Activated CD4-positive, alpha-beta T cell treated with anti-CD3 and anti-CD28 coated beads, Interleukin-2, Interleukin-6, amounts not matched to agents 100 ng/mL and 50 ng/mL, durations not matched to agents 16 hours and 8 hours (primary cell): ENCODE measurements around the gene AGTR1.

ENCODE experiments used
- DNase-seq: peaks from one replicate; pipeline ENCODE4 v3.0.0-alpha.2; 2020

AGTR1 gene

GRCh38 chr3:148697306-148698189 lies at the start of gene AGTR1:
Gene AGTR1, plus strand, starts transcription at chr3:148697903. Its CDS starts 43,133 bp downstream, at chr3:148741036.
- DNase-seq: no peak

- no peak for DNase-seq
These were observed 48.9 kb upstream of the AGTR1 start for GRCh38 chr3:148648685-148649352.

- DNase-seq: no peak
These were observed 46.2 kb upstream of the AGTR1 start for GRCh38 chr3:148651549-148651948.

GRCh38 chr3:148654433-148654832 lies 43.3 kb upstream of the AGTR1 start:
- no peak for DNase-seq

- no peak for DNase-seq
These were observed 40.2 kb upstream of the AGTR1 start for GRCh38 chr3:148657470-148657869.

GRCh38 chr3:148659512-148659911 lies 38.2 kb upstream of the AGTR1 start:
- no peak for DNase-seq

GRCh38 chr3:148680289-148680688 lies 17.4 kb upstream of the AGTR1 start:
- DNase-seq: no peak

- no peak for DNase-seq
These were observed 16.6 kb upstream of the AGTR1 start for GRCh38 chr3:148681080-148681479.

- no peak for DNase-seq
These were observed 14.7 kb upstream of the AGTR1 start for GRCh38 chr3:148682997-148683396.

GRCh38 chr3:148694116-148694515 lies 3.6 kb upstream of the AGTR1 start:
- no peak for DNase-seq

GRCh38 chr3:148698190-148698810 lies 597 bp downstream of the AGTR1 start:
- no peak for DNase-seq

GRCh38 chr3:148705314-148705713 lies 7.6 kb downstream of the AGTR1 start:
- DNase-seq: no peak

GRCh38 chr3:148707601-148708380 lies 10.1 kb downstream of the AGTR1 start:
- DNase-seq: no peak

GRCh38 chr3:148708409-148708808 lies 10.7 kb downstream of the AGTR1 start:
- no peak for DNase-seq

GRCh38 chr3:148709560-148710253 lies 12.0 kb downstream of the AGTR1 start:
- DNase-seq: no peak

GRCh38 chr3:148710665-148711064 lies 13.0 kb downstream of the AGTR1 start:
- DNase-seq: no peak

- DNase-seq: no peak
These were observed 14.4 kb downstream of the AGTR1 start for GRCh38 chr3:148711981-148712666.

GRCh38 chr3:148714521-148714920 lies 16.8 kb downstream of the AGTR1 start:
- DNase-seq: no peak

GRCh38 chr3:148716657-148717056 lies 19.0 kb downstream of the AGTR1 start:
- no peak for DNase-seq

GRCh38 chr3:148717885-148718561 lies 20.3 kb downstream of the AGTR1 start:
- DNase-seq: no peak
